Smooth muscle cell (in vitro differentiated cells): ENCODE data around the gene CFAP46. TPM values are rescaled to one million over a fixed set of nuclear protein-coding genes. Genes with fewer than 3 reads are reported as not detected.

Experiments
- DNase-seq: peaks from one replicate; lab custom pipeline; 2025; ENCODE audit not compliant: unreplicated experiment; lab: John Stamatoyannopoulos, UW
- H2AFZ ChIP-seq: fragments of 200-600 bp; sonication (generic); 2 replicates; pipeline ENCODE4 v1.6.0; 2016; ENCODE audit warnings: antibody characterized with exemption, low read depth, mild to moderate bottlenecking
- H3F3A ChIP-seq: fragments of 200-600 bp; sonication (generic); 2 replicates; pipeline ENCODE4 v1.6.0; 2017; ENCODE audit warnings: antibody characterized with exemption, low read depth
- H3K27ac ChIP-seq: fragments of 200-600 bp; sonication (generic); 2 replicates; pipeline ENCODE4 v1.5.1; 2016; ENCODE audit warnings: low read depth, mild to moderate bottlenecking
- H3K27me3 ChIP-seq: fragments of 200-600 bp; sonication (generic); 2 replicates; pipeline ENCODE4 v1.6.1; 2016; ENCODE audit warnings: low read depth, mild to moderate bottlenecking
- H3K36me3 ChIP-seq: fragments of 200-600 bp; sonication (generic); 2 replicates; pipeline ENCODE4 v1.5.1; 2016; ENCODE audit warnings: low read depth
- H3K4me1 ChIP-seq: fragments of 200-600 bp; sonication (generic); 2 replicates; pipeline ENCODE4 v1.5.1; 2016; ENCODE audit warnings: low read depth
- H3K4me2 ChIP-seq: fragments of 200-600 bp; sonication (generic); 2 replicates; pipeline ENCODE4 v1.6.0; 2016; ENCODE audit warnings: mild to moderate bottlenecking
- H3K4me3 ChIP-seq: fragments of 200-600 bp; sonication (generic); 2 replicates; pipeline ENCODE4 v1.5.1; 2016; ENCODE audit warnings: mild to moderate bottlenecking
- H3K79me2 ChIP-seq: fragments of 200-600 bp; sonication (generic); 2 replicates; pipeline ENCODE4 v1.6.0; 2016; ENCODE audit warnings: low read depth, mild to moderate bottlenecking
- H3K9ac ChIP-seq: fragments of 200-600 bp; sonication (generic); 2 replicates; pipeline ENCODE4 v1.6.0; 2016; ENCODE audit warnings: low read depth
- H3K9me3 ChIP-seq: fragments of 200-600 bp; sonication (generic); replicated peaks from 2 replicates; pipeline ENCODE4 v1.5.1; 2016; ENCODE audit warnings: low read depth
- H4K20me1 ChIP-seq: fragments of 200-600 bp; sonication (generic); 2 replicates; pipeline ENCODE4 v1.6.0; 2016; ENCODE audit warnings: low read depth
- WGBS: methylation state at CpG from one replicate; pipeline ENCODE4 v1.1.7; 2016; ENCODE audit warnings: low lambda C conversion rate; 5-methylcytosine and 5-hydroxymethylcytosine counted together
- polyA plus RNA-seq: library from polyadenylated mRNA; unstranded; fragments of >200 nt; fragmentation: Nextera tagmentation; extraction: Ambion mirVana; gene quantifications from 2 replicates; pipeline ENCODE4 v1.2.1, GENCODE V29; 2016
- total RNA-seq: library from RNA; depleted of rRNA; stranded (reverse); fragments of >200 nt; gene quantifications from 2 replicates; pipeline ENCODE4 v1.2.3, GENCODE V29; 2014
- TF ChIP-seq, protein P1 (sequence below): fragments of 200-600 bp; sonication (generic); IDR thresholded peaks from 2 replicates; pipeline ENCODE4 v1.5.1; 2017; ENCODE audit warnings: borderline replicate concordance, mild to moderate bottlenecking, antibody characterized with exemption; ENCODE audit not compliant: insufficient read depth, poor library complexity, severe bottlenecking

CFAP46 gene
- total and polyA plus RNA-seq, 2 experiments from 2014 or later, result 1.1 to 2.0 TPM

GRCh38 chr10:132910901-132911785 is 31.2 kb downstream of the CFAP46 start:
- 63% methylated on average over 36 of the region's 37 CpGs for WGBS
- no peaks in the 10 kb centered on the region for H3K79me2 ChIP-seq
- H3F3A ChIP-seq, result no peaks in the 10 kb centered on the region
- no peak overlapping the region for H3K9ac ChIP-seq
- H2AFZ ChIP-seq, result no peak overlapping the region
- TF ChIP-seq, protein P1, sequence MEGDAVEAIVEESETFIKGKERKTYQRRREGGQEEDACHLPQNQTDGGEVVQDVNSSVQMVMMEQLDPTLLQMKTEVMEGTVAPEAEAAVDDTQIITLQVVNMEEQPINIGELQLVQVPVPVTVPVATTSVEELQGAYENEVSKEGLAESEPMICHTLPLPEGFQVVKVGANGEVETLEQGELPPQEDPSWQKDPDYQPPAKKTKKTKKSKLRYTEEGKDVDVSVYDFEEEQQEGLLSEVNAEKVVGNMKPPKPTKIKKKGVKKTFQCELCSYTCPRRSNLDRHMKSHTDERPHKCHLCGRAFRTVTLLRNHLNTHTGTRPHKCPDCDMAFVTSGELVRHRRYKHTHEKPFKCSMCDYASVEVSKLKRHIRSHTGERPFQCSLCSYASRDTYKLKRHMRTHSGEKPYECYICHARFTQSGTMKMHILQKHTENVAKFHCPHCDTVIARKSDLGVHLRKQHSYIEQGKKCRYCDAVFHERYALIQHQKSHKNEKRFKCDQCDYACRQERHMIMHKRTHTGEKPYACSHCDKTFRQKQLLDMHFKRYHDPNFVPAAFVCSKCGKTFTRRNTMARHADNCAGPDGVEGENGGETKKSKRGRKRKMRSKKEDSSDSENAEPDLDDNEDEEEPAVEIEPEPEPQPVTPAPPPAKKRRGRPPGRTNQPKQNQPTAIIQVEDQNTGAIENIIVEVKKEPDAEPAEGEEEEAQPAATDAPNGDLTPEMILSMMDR, result no peak
- peak overlapping the region; percentile 45 for H3K4me2 ChIP-seq
- H3K27me3 ChIP-seq, result no peaks in the 10 kb centered on the region
- H3K4me1 ChIP-seq, result peaks cover 11% of the 10 kb centered on the region
- DNase-seq, result no peak
- H3K4me3 ChIP-seq, result no peak overlapping the region
- no peaks in the 10 kb centered on the region for H4K20me1 ChIP-seq
- no peaks in the 10 kb centered on the region for H3K36me3 ChIP-seq
- no peaks in the 10 kb centered on the region for H3K9me3 ChIP-seq
- peak overlapping the region; percentile 40 for H3K27ac ChIP-seq

DNA sequence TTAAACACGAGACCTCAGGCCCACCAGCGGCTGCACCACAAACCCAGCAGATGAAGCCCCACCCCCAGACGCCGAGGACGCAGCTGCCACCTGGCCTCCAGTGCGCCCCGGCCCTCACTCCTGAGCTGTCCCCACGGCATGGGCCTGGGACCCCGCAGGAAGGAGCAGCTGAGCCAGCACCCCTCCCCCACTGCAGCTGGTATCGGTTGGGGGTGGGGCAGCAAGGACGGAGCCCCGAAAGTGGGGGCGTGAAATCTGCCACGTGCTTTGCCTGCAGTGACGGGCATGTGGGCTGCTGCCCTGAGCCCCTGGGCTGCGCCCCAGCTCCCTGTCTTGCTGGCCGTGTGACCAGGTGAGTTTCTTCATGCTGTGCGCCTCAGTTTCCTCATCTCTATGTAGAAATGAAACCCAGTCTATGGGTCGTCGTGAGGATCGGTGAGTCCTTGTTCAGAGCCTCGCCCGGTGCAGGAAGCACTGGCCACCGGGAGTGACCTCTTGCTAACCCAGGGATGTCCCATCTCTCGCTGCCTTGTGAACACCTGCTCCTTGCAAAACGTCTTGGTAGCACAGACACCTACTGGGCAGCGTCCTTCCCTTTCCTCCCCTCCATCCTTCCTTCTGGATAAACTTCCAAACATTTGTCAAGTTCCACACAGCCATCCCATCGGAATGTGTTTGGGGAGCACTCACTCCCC is 32.0 kb downstream of the CFAP46 start:
- 90% methylated on average over 25 of the region's 28 CpGs for WGBS
- H2AFZ ChIP-seq, result no peak overlapping the region
- H3K27ac ChIP-seq, result no peak overlapping the region
- no peaks in the 10 kb centered on the region for H3F3A ChIP-seq
- peaks cover 11% of the 10 kb centered on the region for H3K4me1 ChIP-seq
- no peak for DNase-seq
- H3K9ac ChIP-seq, result no peak overlapping the region
- no peaks in the 10 kb centered on the region for H3K9me3 ChIP-seq
- no peak overlapping the region for H3K4me2 ChIP-seq
- no peaks in the 10 kb centered on the region for H3K79me2 ChIP-seq
- H3K4me3 ChIP-seq, result no peak overlapping the region
- TF ChIP-seq, protein P1, result no peak
- H3K36me3 ChIP-seq, result no peaks in the 10 kb centered on the region
- no peaks in the 10 kb centered on the region for H4K20me1 ChIP-seq
- H3K27me3 ChIP-seq, result no peaks in the 10 kb centered on the region

- no peak for DNase-seq
- Histone ChIP-seq H3F3A (no peaks in the 10 kb centered on the region), H3K4me2 (no peak overlapping the region), H3K9me3 (no peaks in the 10 kb centered on the region), H3K9ac (no peak overlapping the region), H4K20me1 (no peaks in the 10 kb centered on the region), H2AFZ (no peak overlapping the region), H3K36me3 (no peaks in the 10 kb centered on the region), H3K27me3 (no peaks in the 10 kb centered on the region), H3K4me3 (no peak overlapping the region), H3K79me2 (no peaks in the 10 kb centered on the region), H3K4me1 (peaks cover 11% of the 10 kb centered on the region), H3K27ac (no peak overlapping the region)
- TF ChIP-seq, protein P1, result no peak
- WGBS, result 98% methylated on average over 21 of the region's 21 CpGs
Observed at GRCh38 chr10:132909491-132910071, 32.8 kb downstream of the CFAP46 start.
